ENCODE data around the gene MGLL. TPM values are rescaled to one million over a fixed set of nuclear protein-coding genes. Genes with fewer than 3 reads are reported as not detected.

The MGLL gene
- total RNA-seq, 1 experiment from 2014 or later = 0.94 TPM

DNA sequence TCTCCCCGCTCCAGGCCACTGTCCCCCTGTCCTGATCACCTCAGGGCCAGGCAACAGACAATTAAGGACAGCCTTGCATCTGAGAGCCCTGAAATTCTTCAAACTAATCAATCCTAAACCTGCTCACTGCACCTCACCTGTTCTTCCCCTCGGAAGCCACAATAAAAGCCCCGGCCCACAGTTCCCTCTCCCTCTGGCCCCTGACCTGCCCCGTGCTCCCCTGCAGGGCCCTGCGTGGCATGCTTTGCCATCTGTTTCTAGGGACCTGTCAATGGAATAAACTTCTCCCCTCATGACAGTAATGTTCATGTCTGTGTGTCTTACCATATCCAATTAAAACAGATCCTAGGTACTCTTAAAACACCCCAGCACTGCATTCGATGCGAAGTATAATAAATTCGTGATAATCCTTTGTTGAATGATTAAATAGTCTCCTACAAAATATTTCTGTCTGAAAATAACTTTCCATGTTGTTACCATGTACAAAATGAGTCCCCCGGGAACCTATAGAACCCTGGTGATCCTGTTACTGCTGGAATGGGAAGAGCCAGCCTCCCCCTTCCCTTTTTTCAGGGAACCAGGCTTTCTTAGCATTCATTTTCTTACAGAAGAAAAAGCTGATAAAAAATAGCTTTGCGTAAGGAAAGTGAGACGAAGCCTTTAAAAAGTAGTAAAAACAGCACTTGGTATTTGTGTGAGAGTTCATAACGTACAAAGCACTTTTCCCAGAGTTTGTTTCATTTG is 90.6 kb downstream of the MGLL start:
- ChIA-PET POLR2A (no interaction called here), CTCF (interaction anchor here (1.1 to 1.3 kb wide), 4 partner anchors 9 to 52 kb away, joined by 3 to 4 read pairs (median 3); no protein-coding TSS in a partner anchor)
- no peak for DNase-seq (ENCODE audit: low spot score)
- no peak for ATAC-seq
- TF ChIP-seq, protein P1, sequence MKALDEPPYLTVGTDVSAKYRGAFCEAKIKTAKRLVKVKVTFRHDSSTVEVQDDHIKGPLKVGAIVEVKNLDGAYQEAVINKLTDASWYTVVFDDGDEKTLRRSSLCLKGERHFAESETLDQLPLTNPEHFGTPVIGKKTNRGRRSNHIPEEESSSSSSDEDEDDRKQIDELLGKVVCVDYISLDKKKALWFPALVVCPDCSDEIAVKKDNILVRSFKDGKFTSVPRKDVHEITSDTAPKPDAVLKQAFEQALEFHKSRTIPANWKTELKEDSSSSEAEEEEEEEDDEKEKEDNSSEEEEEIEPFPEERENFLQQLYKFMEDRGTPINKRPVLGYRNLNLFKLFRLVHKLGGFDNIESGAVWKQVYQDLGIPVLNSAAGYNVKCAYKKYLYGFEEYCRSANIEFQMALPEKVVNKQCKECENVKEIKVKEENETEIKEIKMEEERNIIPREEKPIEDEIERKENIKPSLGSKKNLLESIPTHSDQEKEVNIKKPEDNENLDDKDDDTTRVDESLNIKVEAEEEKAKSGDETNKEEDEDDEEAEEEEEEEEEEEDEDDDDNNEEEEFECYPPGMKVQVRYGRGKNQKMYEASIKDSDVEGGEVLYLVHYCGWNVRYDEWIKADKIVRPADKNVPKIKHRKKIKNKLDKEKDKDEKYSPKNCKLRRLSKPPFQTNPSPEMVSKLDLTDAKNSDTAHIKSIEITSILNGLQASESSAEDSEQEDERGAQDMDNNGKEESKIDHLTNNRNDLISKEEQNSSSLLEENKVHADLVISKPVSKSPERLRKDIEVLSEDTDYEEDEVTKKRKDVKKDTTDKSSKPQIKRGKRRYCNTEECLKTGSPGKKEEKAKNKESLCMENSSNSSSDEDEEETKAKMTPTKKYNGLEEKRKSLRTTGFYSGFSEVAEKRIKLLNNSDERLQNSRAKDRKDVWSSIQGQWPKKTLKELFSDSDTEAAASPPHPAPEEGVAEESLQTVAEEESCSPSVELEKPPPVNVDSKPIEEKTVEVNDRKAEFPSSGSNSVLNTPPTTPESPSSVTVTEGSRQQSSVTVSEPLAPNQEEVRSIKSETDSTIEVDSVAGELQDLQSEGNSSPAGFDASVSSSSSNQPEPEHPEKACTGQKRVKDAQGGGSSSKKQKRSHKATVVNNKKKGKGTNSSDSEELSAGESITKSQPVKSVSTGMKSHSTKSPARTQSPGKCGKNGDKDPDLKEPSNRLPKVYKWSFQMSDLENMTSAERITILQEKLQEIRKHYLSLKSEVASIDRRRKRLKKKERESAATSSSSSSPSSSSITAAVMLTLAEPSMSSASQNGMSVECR (CRISPR knock-in tag; IDR thresholded peaks at IDR 0.05; ENCODE audit: borderline replicate concordance) = no peak
- TF ChIP-seq CBFB (CRISPR knock-in tag; IDR thresholded peaks at IDR 0.05; ENCODE audit: low read depth) = no peak
- TF ChIP-seq, protein P2, sequence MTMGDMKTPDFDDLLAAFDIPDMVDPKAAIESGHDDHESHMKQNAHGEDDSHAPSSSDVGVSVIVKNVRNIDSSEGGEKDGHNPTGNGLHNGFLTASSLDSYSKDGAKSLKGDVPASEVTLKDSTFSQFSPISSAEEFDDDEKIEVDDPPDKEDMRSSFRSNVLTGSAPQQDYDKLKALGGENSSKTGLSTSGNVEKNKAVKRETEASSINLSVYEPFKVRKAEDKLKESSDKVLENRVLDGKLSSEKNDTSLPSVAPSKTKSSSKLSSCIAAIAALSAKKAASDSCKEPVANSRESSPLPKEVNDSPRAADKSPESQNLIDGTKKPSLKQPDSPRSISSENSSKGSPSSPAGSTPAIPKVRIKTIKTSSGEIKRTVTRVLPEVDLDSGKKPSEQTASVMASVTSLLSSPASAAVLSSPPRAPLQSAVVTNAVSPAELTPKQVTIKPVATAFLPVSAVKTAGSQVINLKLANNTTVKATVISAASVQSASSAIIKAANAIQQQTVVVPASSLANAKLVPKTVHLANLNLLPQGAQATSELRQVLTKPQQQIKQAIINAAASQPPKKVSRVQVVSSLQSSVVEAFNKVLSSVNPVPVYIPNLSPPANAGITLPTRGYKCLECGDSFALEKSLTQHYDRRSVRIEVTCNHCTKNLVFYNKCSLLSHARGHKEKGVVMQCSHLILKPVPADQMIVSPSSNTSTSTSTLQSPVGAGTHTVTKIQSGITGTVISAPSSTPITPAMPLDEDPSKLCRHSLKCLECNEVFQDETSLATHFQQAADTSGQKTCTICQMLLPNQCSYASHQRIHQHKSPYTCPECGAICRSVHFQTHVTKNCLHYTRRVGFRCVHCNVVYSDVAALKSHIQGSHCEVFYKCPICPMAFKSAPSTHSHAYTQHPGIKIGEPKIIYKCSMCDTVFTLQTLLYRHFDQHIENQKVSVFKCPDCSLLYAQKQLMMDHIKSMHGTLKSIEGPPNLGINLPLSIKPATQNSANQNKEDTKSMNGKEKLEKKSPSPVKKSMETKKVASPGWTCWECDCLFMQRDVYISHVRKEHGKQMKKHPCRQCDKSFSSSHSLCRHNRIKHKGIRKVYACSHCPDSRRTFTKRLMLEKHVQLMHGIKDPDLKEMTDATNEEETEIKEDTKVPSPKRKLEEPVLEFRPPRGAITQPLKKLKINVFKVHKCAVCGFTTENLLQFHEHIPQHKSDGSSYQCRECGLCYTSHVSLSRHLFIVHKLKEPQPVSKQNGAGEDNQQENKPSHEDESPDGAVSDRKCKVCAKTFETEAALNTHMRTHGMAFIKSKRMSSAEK (CRISPR knock-in tag; IDR thresholded peaks at IDR 0.05; ENCODE audit: borderline replicate concordance) = no peak
- TF ChIP-seq, protein P3, sequence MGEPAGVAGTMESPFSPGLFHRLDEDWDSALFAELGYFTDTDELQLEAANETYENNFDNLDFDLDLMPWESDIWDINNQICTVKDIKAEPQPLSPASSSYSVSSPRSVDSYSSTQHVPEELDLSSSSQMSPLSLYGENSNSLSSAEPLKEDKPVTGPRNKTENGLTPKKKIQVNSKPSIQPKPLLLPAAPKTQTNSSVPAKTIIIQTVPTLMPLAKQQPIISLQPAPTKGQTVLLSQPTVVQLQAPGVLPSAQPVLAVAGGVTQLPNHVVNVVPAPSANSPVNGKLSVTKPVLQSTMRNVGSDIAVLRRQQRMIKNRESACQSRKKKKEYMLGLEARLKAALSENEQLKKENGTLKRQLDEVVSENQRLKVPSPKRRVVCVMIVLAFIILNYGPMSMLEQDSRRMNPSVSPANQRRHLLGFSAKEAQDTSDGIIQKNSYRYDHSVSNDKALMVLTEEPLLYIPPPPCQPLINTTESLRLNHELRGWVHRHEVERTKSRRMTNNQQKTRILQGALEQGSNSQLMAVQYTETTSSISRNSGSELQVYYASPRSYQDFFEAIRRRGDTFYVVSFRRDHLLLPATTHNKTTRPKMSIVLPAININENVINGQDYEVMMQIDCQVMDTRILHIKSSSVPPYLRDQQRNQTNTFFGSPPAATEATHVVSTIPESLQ (CRISPR knock-in tag; IDR thresholded peaks at IDR 0.05) = no peak
- TF ChIP-seq, protein P4, sequence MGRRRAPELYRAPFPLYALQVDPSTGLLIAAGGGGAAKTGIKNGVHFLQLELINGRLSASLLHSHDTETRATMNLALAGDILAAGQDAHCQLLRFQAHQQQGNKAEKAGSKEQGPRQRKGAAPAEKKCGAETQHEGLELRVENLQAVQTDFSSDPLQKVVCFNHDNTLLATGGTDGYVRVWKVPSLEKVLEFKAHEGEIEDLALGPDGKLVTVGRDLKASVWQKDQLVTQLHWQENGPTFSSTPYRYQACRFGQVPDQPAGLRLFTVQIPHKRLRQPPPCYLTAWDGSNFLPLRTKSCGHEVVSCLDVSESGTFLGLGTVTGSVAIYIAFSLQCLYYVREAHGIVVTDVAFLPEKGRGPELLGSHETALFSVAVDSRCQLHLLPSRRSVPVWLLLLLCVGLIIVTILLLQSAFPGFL (CRISPR knock-in tag; IDR thresholded peaks at IDR 0.05; ENCODE audit: borderline replicate concordance) = no peak
- TF ChIP-seq PRRX2 (CRISPR knock-in tag; IDR thresholded peaks at IDR 0.05) = no peak
- no peak for TF ChIP-seq NR2C2 (CRISPR knock-in tag; IDR thresholded peaks at IDR 0.05)
- no peak for TF ChIP-seq OVOL2 (CRISPR knock-in tag; IDR thresholded peaks at IDR 0.05; ENCODE audit: borderline replicate concordance)
- no peak for TF ChIP-seq CREM (CRISPR knock-in tag; IDR thresholded peaks at IDR 0.05)
- TF ChIP-seq, protein P5, sequence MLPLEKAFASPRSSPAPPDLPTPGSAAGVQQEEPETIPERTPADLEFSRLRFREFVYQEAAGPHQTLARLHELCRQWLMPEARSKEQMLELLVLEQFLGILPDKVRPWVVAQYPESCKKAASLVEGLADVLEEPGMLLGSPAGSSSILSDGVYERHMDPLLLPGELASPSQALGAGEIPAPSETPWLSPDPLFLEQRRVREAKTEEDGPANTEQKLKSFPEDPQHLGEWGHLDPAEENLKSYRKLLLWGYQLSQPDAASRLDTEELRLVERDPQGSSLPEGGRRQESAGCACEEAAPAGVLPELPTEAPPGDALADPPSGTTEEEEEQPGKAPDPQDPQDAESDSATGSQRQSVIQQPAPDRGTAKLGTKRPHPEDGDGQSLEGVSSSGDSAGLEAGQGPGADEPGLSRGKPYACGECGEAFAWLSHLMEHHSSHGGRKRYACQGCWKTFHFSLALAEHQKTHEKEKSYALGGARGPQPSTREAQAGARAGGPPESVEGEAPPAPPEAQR (CRISPR knock-in tag; IDR thresholded peaks at IDR 0.05) = no peak
- TF ChIP-seq, protein P6, sequence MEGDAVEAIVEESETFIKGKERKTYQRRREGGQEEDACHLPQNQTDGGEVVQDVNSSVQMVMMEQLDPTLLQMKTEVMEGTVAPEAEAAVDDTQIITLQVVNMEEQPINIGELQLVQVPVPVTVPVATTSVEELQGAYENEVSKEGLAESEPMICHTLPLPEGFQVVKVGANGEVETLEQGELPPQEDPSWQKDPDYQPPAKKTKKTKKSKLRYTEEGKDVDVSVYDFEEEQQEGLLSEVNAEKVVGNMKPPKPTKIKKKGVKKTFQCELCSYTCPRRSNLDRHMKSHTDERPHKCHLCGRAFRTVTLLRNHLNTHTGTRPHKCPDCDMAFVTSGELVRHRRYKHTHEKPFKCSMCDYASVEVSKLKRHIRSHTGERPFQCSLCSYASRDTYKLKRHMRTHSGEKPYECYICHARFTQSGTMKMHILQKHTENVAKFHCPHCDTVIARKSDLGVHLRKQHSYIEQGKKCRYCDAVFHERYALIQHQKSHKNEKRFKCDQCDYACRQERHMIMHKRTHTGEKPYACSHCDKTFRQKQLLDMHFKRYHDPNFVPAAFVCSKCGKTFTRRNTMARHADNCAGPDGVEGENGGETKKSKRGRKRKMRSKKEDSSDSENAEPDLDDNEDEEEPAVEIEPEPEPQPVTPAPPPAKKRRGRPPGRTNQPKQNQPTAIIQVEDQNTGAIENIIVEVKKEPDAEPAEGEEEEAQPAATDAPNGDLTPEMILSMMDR (IDR thresholded peaks at IDR 0.05) = no peak
- TF ChIP-seq ZBTB21 (CRISPR knock-in tag; IDR thresholded peaks at IDR 0.05; ENCODE audit: borderline replicate concordance) = no peak
- no peak for TF ChIP-seq ZNF396 (CRISPR knock-in tag; IDR thresholded peaks at IDR 0.05; ENCODE audit: borderline replicate concordance)
- TF ChIP-seq, protein P7, sequence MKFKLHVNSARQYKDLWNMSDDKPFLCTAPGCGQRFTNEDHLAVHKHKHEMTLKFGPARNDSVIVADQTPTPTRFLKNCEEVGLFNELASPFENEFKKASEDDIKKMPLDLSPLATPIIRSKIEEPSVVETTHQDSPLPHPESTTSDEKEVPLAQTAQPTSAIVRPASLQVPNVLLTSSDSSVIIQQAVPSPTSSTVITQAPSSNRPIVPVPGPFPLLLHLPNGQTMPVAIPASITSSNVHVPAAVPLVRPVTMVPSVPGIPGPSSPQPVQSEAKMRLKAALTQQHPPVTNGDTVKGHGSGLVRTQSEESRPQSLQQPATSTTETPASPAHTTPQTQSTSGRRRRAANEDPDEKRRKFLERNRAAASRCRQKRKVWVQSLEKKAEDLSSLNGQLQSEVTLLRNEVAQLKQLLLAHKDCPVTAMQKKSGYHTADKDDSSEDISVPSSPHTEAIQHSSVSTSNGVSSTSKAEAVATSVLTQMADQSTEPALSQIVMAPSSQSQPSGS (CRISPR knock-in tag; IDR thresholded peaks at IDR 0.05; ENCODE audit: borderline replicate concordance, low read depth) = no peak
- no peak for TF ChIP-seq GABPB1 (CRISPR knock-in tag; IDR thresholded peaks at IDR 0.05)
- TF ChIP-seq SOX15 (CRISPR knock-in tag; IDR thresholded peaks at IDR 0.05) = no peak
- TF ChIP-seq RORB (CRISPR knock-in tag; IDR thresholded peaks at IDR 0.05) = no peak
- no peak for TF ChIP-seq ATF1 (CRISPR knock-in tag; IDR thresholded peaks at IDR 0.05)
- TF ChIP-seq NFYB (CRISPR knock-in tag; conservative IDR thresholded peaks at IDR 0.05; ENCODE audit: low read depth) = no peak
- Mint-ChIP-seq H3K27me3 (ENCODE audit: low read depth) (peaks cover 16% of the 10 kb centered on the region), H3K27ac (no peak overlapping the region), H3K4me3 (no peak overlapping the region), H3K9me3 (no peaks in the 10 kb centered on the region), H3K4me1 (peaks cover 38% of the 10 kb centered on the region), H3K36me3 (no peaks in the 10 kb centered on the region)
